Lung (tissue), 12 donors: ENCODE data around the gene CXCR6. TPM values are rescaled to one million over a fixed set of nuclear protein-coding genes. Genes with fewer than 3 reads are reported as not detected.

ENCODE experiments used
- ATAC-seq: fragments of 200-7000 bp; cut with Tn5 transposase; one replicate; pipeline ENCODE4 v1.9.1; 2020; ENCODE audit warnings: moderate number of reproducible peaks; ENCODE audit not compliant: insufficient read depth, low FRiP score
- DNase-seq, 3 donors: peaks; one replicate each; pipeline ENCODE4 v3.0.0-alpha.2; 2013 to 2017
- H3K27ac ChIP-seq, 2 donors: one replicate each; pipeline ENCODE4 v1.5.1; 2013; ENCODE audit warnings: mild to moderate bottlenecking in 2 of 2, moderate library complexity in 2 of 2, control low read depth in 1 of 2, inconsistent platforms in 1 of 2, low read depth in 1 of 2, low read length in 1 of 2
- H3K27me3 ChIP-seq, 3 donors: one replicate each; pipeline ENCODE4 v1.5.1; 2013; ENCODE audit warnings: low read length in 2 of 3; ENCODE audit not compliant: control insufficient read depth in 3 of 3, insufficient read depth in 3 of 3
- H3K36me3 ChIP-seq, 4 donors: one replicate each; pipeline ENCODE4 v1.5.1; 2013; ENCODE audit warnings: low read length in 4 of 4, mild to moderate bottlenecking in 1 of 4, moderate library complexity in 1 of 4; ENCODE audit not compliant: control insufficient read depth in 4 of 4, insufficient read depth in 4 of 4
- H3K4me1 ChIP-seq, 5 donors: one replicate each; pipeline ENCODE4 v1.5.1; 2013; ENCODE audit warnings: low read length in 5 of 5, mild to moderate bottlenecking in 2 of 5, moderate library complexity in 1 of 5; ENCODE audit not compliant: control insufficient read depth in 5 of 5, insufficient read depth in 5 of 5
- H3K4me3 ChIP-seq: one replicate; pipeline ENCODE4 v1.5.1; 2013; ENCODE audit warnings: mild to moderate bottlenecking, control low read depth, moderate library complexity
- H3K9ac ChIP-seq, 2 donors: one replicate each; pipeline ENCODE4 v1.5.1; 2013; ENCODE audit warnings: low read length in 2 of 2, control low read depth in 1 of 2; ENCODE audit not compliant: insufficient read depth in 1 of 2
- H3K9me3 ChIP-seq, 4 donors: one replicate each; pipeline ENCODE4 v1.5.1; 2013; ENCODE audit warnings: low read length in 3 of 4, mild to moderate bottlenecking in 1 of 4, moderate library complexity in 1 of 4; ENCODE audit not compliant: control insufficient read depth in 4 of 4, insufficient read depth in 3 of 4
- WGBS, 2 donors: extraction: QIAGEN DNeasy Blood & Tissue Kit; methylation state at CpG; one replicate each; pipeline ENCODE4 v1.1.7; 2013; 5-methylcytosine and 5-hydroxymethylcytosine counted together
- polyA plus RNA-seq, 2 donors: library from polyadenylated mRNA; stranded (reverse); fragments of 200-250 nt; gene quantifications; one replicate each; pipeline ENCODE4 v1.2.1, GENCODE V29; 2013
- total RNA-seq, 2 donors: library from RNA; depleted of rRNA in 1 of 2; stranded (reverse); fragments of >200 nt in 1 of 2; gene quantifications; one replicate each; pipeline ENCODE4 v1.2.1, GENCODE V29; 2014 to 2021
- TF ChIP-seq, protein P1 (sequence below): IDR thresholded peaks from 2 replicates; pipeline ENCODE4 v1.5.1; 2012; ENCODE audit warnings: mild to moderate bottlenecking; ENCODE audit errors: control extremely low read depth, extremely low read depth
- donor health status: control.
- donor health status: control.
- donor health status: Bipolar disorder and iron deficiency.
- donor health status: healthy.
- donor health status: DM: yes; HTN: yes; CAD: no.

Gene CXCR6
- total and polyA plus RNA-seq, 4 donors: 1.0 to 4.3 (median 2.0) TPM

DNA sequence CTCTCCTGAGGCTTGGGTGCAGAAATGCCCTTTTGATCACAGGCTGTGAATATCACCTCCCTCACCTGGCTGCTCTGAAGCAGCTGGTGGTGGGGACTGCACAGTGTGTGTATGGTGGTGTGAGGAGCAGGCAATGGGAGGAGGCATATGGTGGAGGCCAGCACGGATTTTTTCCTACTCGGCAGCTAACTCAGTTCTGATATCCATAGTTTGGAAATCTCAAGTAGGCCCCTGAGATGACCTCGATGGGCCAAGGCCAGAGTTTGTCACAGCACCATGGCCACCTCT, 21.3 kb upstream of the CXCR6 start:
- H3K36me3 ChIP-seq: peaks cover 9 to 48% (median 12%) of the 10 kb centered on the region in 4 donors

DNA sequence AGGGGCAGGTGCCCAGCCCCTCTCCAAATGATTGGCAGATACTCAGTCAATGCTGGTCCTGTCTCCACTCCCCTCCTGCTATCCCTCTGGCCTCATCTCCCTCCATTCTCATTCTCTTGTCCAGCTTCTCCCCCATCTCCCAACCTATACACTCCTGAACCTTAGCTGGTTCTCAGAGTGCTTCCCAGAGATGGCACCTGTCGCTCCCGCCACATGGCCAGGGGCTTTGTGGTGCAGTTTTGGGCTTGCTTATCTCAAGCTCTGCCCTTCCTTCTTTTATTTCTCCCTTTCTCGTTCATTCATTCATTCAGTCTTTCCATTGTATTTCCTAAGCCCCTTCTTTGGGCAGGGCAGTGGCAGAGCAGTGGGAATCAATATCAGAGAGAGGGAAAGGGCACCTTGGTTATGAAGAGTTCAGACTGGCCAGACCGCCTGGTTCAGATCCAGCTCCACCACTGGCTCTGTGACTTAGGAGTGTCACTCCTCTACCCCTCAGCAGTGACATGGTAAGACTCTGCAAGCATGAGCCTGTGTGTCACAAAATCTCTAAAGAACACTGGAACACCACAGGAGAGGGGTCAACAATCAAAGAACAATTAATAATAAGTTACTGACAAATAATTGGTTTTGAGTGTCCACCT, 20.2 kb upstream of the CXCR6 start:
- TF ChIP-seq, protein P1, sequence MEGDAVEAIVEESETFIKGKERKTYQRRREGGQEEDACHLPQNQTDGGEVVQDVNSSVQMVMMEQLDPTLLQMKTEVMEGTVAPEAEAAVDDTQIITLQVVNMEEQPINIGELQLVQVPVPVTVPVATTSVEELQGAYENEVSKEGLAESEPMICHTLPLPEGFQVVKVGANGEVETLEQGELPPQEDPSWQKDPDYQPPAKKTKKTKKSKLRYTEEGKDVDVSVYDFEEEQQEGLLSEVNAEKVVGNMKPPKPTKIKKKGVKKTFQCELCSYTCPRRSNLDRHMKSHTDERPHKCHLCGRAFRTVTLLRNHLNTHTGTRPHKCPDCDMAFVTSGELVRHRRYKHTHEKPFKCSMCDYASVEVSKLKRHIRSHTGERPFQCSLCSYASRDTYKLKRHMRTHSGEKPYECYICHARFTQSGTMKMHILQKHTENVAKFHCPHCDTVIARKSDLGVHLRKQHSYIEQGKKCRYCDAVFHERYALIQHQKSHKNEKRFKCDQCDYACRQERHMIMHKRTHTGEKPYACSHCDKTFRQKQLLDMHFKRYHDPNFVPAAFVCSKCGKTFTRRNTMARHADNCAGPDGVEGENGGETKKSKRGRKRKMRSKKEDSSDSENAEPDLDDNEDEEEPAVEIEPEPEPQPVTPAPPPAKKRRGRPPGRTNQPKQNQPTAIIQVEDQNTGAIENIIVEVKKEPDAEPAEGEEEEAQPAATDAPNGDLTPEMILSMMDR: no peak
- H3K4me1 ChIP-seq: no peaks in the 10 kb centered on the region
- no peak for DNase-seq

More for the DNA sequence above, 21.3 kb upstream of the CXCR6 start:
- Histone ChIP-seq H3K27ac (no peak overlapping the region), H3K9ac (no peak overlapping the region), H3K4me3 (no peak overlapping the region), H3K9me3 (no peaks in the 10 kb centered on the region), H3K4me1 (no peaks in the 10 kb centered on the region), H3K27me3 (no peaks in the 10 kb centered on the region)
- DNase-seq: no peak
- 92 to 93% methylated on average over 3 of the region's 3 CpGs for WGBS, 2 donors
- TF ChIP-seq, protein P1: no peak
- ATAC-seq: no peak

DNA sequence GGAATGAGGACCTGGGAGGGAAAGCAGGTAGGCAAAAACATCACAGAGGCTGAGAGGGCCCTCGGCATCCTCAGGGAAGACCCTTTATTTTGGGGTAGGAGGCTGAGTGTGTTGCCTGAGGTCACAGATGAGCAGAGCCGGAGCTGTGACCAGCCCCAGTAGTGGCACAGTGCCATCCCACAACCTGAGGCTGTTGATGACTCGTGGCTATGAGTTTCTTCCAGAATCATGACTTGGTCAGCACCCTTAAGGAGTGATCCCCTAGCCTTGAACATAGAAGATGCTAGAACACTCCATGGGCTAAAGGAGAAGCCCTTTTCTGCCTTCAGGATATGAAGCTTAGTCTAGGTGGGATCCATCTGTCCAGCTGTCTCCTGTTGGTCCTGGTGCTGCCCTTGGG, 19.5 kb upstream of the CXCR6 start:
- no peak overlapping the region for H3K4me3 ChIP-seq
- TF ChIP-seq, protein P1: no peak
- H3K9ac ChIP-seq: no peak overlapping the region
- H3K27me3 ChIP-seq: no peaks in the 10 kb centered on the region
- no peak overlapping the region for H3K27ac ChIP-seq
- no peaks in the 10 kb centered on the region for H3K9me3 ChIP-seq
- ATAC-seq (no peak), DNase-seq (no peak)
- WGBS, 2 donors: 71 to 79% methylated on average over 3 of the region's 3 CpGs
- no peaks in the 10 kb centered on the region for H3K4me1 ChIP-seq
- H3K36me3 ChIP-seq: peaks cover 11 to 54% (median 17%) of the 10 kb centered on the region in 4 donors

More for the DNA sequence above, 20.2 kb upstream of the CXCR6 start:
- Histone ChIP-seq H3K36me3 (peaks cover 9 to 51% (median 16%) of the 10 kb centered on the region in 4 donors), H3K4me3 (no peak overlapping the region), H3K27me3 (no peaks in the 10 kb centered on the region), H3K9ac (no peak overlapping the region), H3K9me3 (no peaks in the 10 kb centered on the region), H3K27ac (no peak overlapping the region)
- no peak for ATAC-seq
- 98 to 100% methylated on average over 4 of the region's 4 CpGs for WGBS, 2 donors

DNA sequence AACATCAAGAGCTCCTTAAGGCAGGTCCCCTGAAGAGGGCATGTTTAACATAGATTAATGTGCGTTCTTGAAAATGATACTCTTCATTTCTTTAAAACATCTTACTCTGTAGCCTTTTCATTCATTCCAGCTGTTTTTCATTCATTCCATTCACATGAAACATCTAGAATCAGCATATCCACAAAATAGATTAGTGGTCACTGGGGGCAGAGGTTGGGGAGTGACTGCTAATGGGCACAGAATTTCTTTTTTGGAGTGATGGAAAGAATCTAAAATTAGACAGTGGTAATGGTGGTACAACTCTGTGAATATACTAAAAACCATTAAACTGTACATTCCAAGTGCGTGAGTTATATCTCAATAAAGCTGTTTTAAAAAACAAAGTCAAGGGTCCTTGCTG, 15.4 kb upstream of the CXCR6 start:
- Histone ChIP-seq H3K27ac (no peak overlapping the region), H3K36me3 (peaks cover 8 to 49% (median 21%) of the 10 kb centered on the region in 4 donors), H3K9me3 (no peaks in the 10 kb centered on the region), H3K4me3 (no peak overlapping the region), H3K9ac (no peak overlapping the region), H3K4me1 (peaks cover 0 to 4% (median 0%) of the 10 kb centered on the region in 5 donors), H3K27me3 (no peaks in the 10 kb centered on the region)
- DNase-seq (no peak), ATAC-seq (no peak)
- TF ChIP-seq, protein P1: no peak
- 99 to 100% methylated on average over 2 of the region's 2 CpGs for WGBS, 2 donors
